CD4-positive, CD25-positive, alpha-beta regulatory T cell (primary cell): ENCODE results near the gene GTPBP4. TPM values are rescaled to one million over a fixed set of nuclear protein-coding genes. Genes with fewer than 3 reads are reported as not detected.

Experiments used
- ATAC-seq, 2 donors: fragments of 150-1000 bp; cut with Tn5 transposase; one replicate each; pipeline ENCODE4 v1.10.0; 2021; ENCODE audit warnings: low read depth in 2 of 2, moderate number of reproducible peaks in 2 of 2, moderate library complexity in 1 of 2
- DNase-seq, 3 donors: peaks; one replicate each; pipeline versions ENCODE4 v3.0.0 to v3.0.0-alpha.2; 2012 to 2022; ENCODE audit warnings: mixed read lengths in 1 of 3
- H3K27ac ChIP-seq: one replicate; pipeline ENCODE4 v1.7.0; 2013; ENCODE audit warnings: mild to moderate bottlenecking, low read length; ENCODE audit not compliant: insufficient read depth, poor library complexity, severe bottlenecking
- H3K27me3 ChIP-seq: one replicate; pipeline ENCODE4 v1.7.0; 2013; ENCODE audit warnings: low read length; ENCODE audit not compliant: control insufficient read depth, insufficient read depth
- H3K36me3 ChIP-seq: one replicate; pipeline ENCODE4 v1.7.0; 2013; ENCODE audit warnings: mild to moderate bottlenecking, low read length, moderate library complexity; ENCODE audit not compliant: control insufficient read depth, insufficient read depth
- H3K4me1 ChIP-seq: 2 replicates; pipeline ENCODE4 v1.7.0; 2013; ENCODE audit warnings: mild to moderate bottlenecking, low read length; ENCODE audit not compliant: insufficient read depth, control insufficient read depth, poor library complexity, severe bottlenecking
- H3K4me3 ChIP-seq: one replicate; pipeline ENCODE4 v1.7.0; 2013; ENCODE audit warnings: low read depth, mild to moderate bottlenecking, low read length, moderate library complexity
- H3K9me3 ChIP-seq, 2 experiments: 1 replicate in 1 of 2; 2 replicates in 1 of 2; pipeline ENCODE4 v1.7.0; 2013; ENCODE audit warnings: low read length in 2 of 2, mild to moderate bottlenecking in 1 of 2, moderate library complexity in 1 of 2; ENCODE audit not compliant: control insufficient read depth in 2 of 2
- H3K27ac Mint-ChIP-seq, 3 donors: one replicate each; pipeline ENCODE4 v1.8.0; 2020 to 2022; ENCODE audit warnings: mild to moderate bottlenecking in 3 of 3, mixed read lengths in 3 of 3, moderate library complexity in 2 of 3
- H3K27me3 Mint-ChIP-seq: one replicate; pipeline ENCODE4 v1.8.0; 2022; ENCODE audit warnings: mild to moderate bottlenecking, mixed read lengths
- H3K36me3 Mint-ChIP-seq: one replicate; pipeline ENCODE4 v1.8.0; 2020; ENCODE audit warnings: mixed read lengths
- H3K4me1 Mint-ChIP-seq, 4 donors: one replicate each; pipeline ENCODE4 v1.8.0; 2020 to 2022; ENCODE audit warnings: mixed read lengths in 4 of 4, mild to moderate bottlenecking in 1 of 4
- H3K4me3 Mint-ChIP-seq, 4 donors: one replicate each; pipeline ENCODE4 v1.8.0; 2020 to 2022; ENCODE audit warnings: mild to moderate bottlenecking in 4 of 4, mixed read lengths in 4 of 4, moderate library complexity in 3 of 4
- H3K9me3 Mint-ChIP-seq, 7 donors: one replicate each; pipeline ENCODE4 v1.8.0; 2020 to 2022; ENCODE audit warnings: mixed read lengths in 7 of 7, mild to moderate bottlenecking in 3 of 7, moderate library complexity in 2 of 7
- polyA plus RNA-seq, 4 donors: library from polyadenylated mRNA; unstranded; fragments of 300-500 nt; fragmentation: Illumina TruSeq; gene quantifications; one replicate each; pipeline ENCODE4 v1.2.3, GENCODE V29; 2021
- total RNA-seq: library from RNA; stranded (reverse); gene quantifications from one replicate; pipeline ENCODE4 v1.2.3, GENCODE V29; 2022

GTPBP4 gene
- total and polyA plus RNA-seq, 5 donors from 2014 or later = 15.9 to 50.7 (median 20.7) TPM

DNA sequence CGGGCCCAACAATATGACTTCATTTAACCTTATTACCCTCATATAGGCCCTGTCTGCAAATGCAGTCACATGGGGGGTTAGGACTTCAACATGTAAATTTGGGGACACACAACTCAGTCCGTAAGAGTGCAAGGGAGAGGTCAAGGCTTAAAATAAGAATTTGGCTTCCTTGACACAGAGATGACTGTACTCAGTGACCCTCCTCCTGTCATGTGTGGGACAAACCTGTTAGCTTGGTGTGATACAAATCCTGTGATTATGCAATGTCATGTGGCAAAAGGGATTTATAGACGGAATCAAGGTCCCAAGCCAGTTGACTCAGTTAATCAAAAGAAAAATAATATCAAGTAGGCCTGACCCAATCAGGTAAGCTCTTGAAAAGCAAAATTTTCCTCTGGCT lies 25.9 kb upstream of the GTPBP4 start:
- Histone ChIP-seq H3K4me3 (no peak overlapping the region), H3K36me3 (no peaks in the 10 kb centered on the region), H3K4me1 (no peaks in the 10 kb centered on the region), H3K27me3 (no peaks in the 10 kb centered on the region), H3K27ac (no peak overlapping the region), H3K9me3 (no peaks in the 10 kb centered on the region)
- no peak overlapping the region for H3K4me3 Mint-ChIP-seq
- ATAC-seq = no peak
- no peak for DNase-seq
- peaks cover 2 to 9% (median 4%) of the 10 kb centered on the region in 4 donors for H3K4me1 Mint-ChIP-seq
- no peaks in the 10 kb centered on the region for H3K36me3 Mint-ChIP-seq
- H3K27me3 Mint-ChIP-seq = no peaks in the 10 kb centered on the region
- H3K9me3 Mint-ChIP-seq = no peaks in the 10 kb centered on the region
- no peak overlapping the region for H3K27ac Mint-ChIP-seq

DNA sequence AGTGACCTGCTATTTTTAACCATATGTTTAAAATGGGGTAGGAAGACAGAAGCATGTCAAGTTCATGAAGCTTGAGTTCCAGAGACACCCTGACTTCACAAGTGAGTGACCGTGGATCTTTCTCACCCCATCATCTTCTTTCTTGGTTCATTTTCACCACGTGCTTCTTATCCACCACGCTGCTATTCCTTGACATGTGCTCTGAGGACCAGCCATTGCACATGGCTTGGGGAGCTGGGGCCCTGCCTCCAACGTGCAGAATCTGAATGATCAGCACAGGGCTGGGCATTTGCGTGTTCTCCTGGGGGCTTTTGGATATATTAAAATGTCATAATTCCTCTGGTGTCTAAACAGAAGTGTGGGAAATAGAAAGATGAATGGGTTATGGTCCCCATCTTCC lies 25.0 kb upstream of the GTPBP4 start:
- Histone ChIP-seq H3K9me3 (no peaks in the 10 kb centered on the region), H3K36me3 (no peaks in the 10 kb centered on the region), H3K27me3 (no peaks in the 10 kb centered on the region), H3K4me1 (no peaks in the 10 kb centered on the region), H3K4me3 (no peak overlapping the region), H3K27ac (no peak overlapping the region)
- H3K27ac Mint-ChIP-seq = no peak overlapping the region
- no peaks in the 10 kb centered on the region for H3K9me3 Mint-ChIP-seq
- H3K4me1 Mint-ChIP-seq = peaks cover 3 to 12% (median 8%) of the 10 kb centered on the region in 4 donors
- ATAC-seq = no peak
- DNase-seq = no peak
- no peaks in the 10 kb centered on the region for H3K36me3 Mint-ChIP-seq
- H3K4me3 Mint-ChIP-seq = peak overlapping the region in 1 of 4 donors; percentile 43
- no peaks in the 10 kb centered on the region for H3K27me3 Mint-ChIP-seq

DNA sequence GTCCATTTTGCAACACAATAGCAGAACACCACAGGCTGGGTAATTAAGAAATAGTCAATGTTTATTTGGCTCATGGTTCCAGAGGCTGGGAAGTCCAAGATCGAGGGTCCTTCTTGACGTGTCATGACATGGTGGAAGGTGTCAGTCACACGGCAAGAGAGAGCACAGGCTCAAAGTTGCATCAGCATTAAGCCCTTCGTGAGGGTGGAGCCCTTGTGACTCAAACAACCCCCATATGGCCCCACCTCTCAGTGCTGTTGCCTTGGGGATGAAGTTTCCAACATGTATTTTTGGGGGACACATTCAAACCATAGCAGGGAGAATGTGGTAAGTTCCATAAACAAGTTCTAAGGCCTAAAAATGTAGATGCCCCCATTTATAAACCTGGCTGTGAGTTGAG lies 24.6 kb upstream of the GTPBP4 start:
- no peaks in the 10 kb centered on the region for H3K9me3 ChIP-seq
- H3K27me3 ChIP-seq = no peaks in the 10 kb centered on the region
- no peaks in the 10 kb centered on the region for H3K36me3 ChIP-seq
- H3K4me3 Mint-ChIP-seq = no peak overlapping the region
- H3K27ac ChIP-seq = no peak overlapping the region
- no peaks in the 10 kb centered on the region for H3K27me3 Mint-ChIP-seq
- no peaks in the 10 kb centered on the region for H3K4me1 ChIP-seq
- H3K27ac Mint-ChIP-seq = no peak overlapping the region
- H3K4me1 Mint-ChIP-seq = peaks cover 3 to 12% (median 8%) of the 10 kb centered on the region in 4 donors
- H3K4me3 ChIP-seq = no peak overlapping the region
- no peak for DNase-seq
- ATAC-seq = no peak
- no peaks in the 10 kb centered on the region for H3K36me3 Mint-ChIP-seq
- peaks cover 0 to 3% (median 0%) of the 10 kb centered on the region in 7 donors for H3K9me3 Mint-ChIP-seq

DNA sequence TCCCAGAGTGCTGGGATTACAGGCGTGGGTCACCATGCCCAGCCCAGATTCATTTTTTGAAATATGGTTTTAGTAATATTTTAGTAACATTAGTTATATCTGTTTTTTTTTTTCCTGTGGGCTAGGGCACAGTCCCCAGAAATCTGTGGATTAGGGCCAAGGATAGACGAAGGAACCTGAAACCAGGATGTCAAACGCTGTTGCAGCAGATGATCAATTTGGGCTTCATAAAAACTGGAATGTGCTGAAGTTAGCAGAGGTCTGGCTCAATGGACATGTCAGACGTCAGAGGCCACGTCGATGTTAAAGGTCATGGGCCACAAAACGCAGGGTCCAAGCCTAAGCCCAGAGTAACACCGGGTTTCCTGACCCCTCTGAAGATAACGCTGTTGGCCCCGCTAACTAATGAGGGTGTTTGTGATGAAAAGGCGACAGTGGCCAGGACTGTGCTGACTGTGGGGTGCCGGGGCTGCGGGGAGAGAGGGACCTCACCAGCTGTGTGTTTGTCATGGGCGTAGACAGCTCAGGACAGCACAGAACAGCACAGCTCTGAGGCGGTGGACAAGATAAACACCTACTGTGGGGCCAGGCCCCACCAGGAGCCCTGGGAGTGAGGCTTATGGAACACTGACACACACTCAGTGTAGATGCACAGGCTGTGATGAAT lies 23.8 kb upstream of the GTPBP4 start:
- Mint-ChIP-seq H3K27ac (no peak overlapping the region), H3K36me3 (no peaks in the 10 kb centered on the region), H3K9me3 (peaks cover 0 to 5% (median 0%) of the 10 kb centered on the region in 7 donors), H3K4me1 (peaks cover 3 to 12% (median 8%) of the 10 kb centered on the region in 4 donors), H3K4me3 (no peak overlapping the region), H3K27me3 (no peaks in the 10 kb centered on the region)
- Histone ChIP-seq H3K27ac (no peak overlapping the region), H3K4me3 (no peak overlapping the region), H3K27me3 (no peaks in the 10 kb centered on the region), H3K36me3 (no peaks in the 10 kb centered on the region), H3K9me3 (no peaks in the 10 kb centered on the region), H3K4me1 (no peaks in the 10 kb centered on the region)
- ATAC-seq (no peak), DNase-seq (no peak)

DNA sequence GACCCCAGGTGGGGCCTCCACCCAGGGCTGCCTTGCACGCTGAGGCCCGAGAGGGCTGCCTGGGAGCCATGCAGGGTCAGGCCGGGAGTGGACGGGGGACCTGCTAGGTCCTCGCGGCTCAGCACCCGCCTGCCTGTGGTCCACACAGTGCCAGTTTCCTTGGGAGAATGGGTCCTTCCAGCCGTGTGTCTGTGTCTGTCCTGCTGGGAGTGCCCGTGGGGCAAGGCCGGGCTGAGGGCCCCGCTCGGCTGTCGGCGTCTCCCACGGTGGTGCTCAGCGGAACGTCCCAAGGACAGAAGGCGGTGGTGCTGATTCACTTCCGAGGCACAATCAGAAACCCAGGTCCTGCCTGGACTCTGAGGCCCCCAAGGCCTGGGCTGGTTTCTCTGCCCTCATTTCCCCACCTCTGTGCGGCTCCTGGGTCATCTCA lies 23.2 kb upstream of the GTPBP4 start:
- Histone ChIP-seq H3K27ac (no peak overlapping the region), H3K4me1 (no peaks in the 10 kb centered on the region), H3K4me3 (no peak overlapping the region), H3K27me3 (peaks cover 1% of the 10 kb centered on the region), H3K9me3 (no peaks in the 10 kb centered on the region), H3K36me3 (no peaks in the 10 kb centered on the region)
- H3K27ac Mint-ChIP-seq = no peak overlapping the region
- peaks cover 3 to 12% (median 8%) of the 10 kb centered on the region in 4 donors for H3K4me1 Mint-ChIP-seq
- H3K4me3 Mint-ChIP-seq = no peak overlapping the region
- no peak for ATAC-seq
- no peaks in the 10 kb centered on the region for H3K36me3 Mint-ChIP-seq
- peaks cover 0 to 5% (median 0%) of the 10 kb centered on the region in 7 donors for H3K9me3 Mint-ChIP-seq
- no peak for DNase-seq
- H3K27me3 Mint-ChIP-seq = no peaks in the 10 kb centered on the region

DNA sequence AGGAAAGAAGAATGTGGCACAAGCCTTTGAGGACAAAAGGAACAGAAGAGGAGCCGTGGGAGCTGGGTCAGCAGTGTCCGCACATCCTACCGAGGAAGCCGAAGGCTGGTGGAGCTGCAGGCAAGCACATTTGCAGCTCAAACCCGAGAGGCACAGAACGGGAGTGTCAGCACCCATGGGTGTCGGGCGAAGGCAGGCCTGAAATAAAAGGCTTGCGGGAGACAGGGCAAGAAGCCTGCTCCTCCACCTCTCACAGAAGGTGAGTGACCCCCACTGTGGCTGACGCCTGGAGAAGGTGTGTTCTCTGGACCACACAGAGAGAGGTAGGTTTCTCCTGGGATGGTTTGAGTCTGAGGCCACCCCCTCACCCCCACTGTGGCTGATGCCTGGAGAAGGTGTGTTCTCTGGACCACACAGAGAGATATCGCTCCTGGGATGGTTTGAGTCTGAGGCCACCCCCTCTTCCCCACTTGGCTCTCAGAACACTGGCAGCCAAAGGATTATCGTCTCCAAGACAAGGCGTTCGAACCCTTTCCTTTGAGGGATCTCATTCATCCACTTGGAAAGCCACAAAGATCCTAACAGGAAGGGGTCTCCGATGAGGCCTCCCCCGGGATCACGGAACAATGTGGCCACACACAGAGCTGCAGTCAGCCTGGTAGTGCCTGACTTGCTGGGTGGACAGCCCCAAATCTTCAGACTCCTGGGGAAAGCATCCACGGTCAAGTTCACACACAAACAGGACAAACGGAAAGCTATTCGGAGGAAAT lies 21.6 kb upstream of the GTPBP4 start:
- no peaks in the 10 kb centered on the region for H3K9me3 ChIP-seq
- Mint-ChIP-seq H3K9me3 (peaks cover 0 to 5% (median 0%) of the 10 kb centered on the region in 7 donors), H3K36me3 (no peaks in the 10 kb centered on the region), H3K27ac (no peak overlapping the region), H3K27me3 (peaks cover 6% of the 10 kb centered on the region), H3K4me1 (peaks cover 3 to 12% (median 8%) of the 10 kb centered on the region in 4 donors), H3K4me3 (peak overlapping the region in 1 of 4 donors; percentile 48)
- no peak for ATAC-seq
- H3K27me3 ChIP-seq = peaks cover 5% of the 10 kb centered on the region
- H3K27ac ChIP-seq = no peak overlapping the region
- DNase-seq = no peak
- no peaks in the 10 kb centered on the region for H3K4me1 ChIP-seq
- no peak overlapping the region for H3K4me3 ChIP-seq
- H3K36me3 ChIP-seq = no peaks in the 10 kb centered on the region

DNA sequence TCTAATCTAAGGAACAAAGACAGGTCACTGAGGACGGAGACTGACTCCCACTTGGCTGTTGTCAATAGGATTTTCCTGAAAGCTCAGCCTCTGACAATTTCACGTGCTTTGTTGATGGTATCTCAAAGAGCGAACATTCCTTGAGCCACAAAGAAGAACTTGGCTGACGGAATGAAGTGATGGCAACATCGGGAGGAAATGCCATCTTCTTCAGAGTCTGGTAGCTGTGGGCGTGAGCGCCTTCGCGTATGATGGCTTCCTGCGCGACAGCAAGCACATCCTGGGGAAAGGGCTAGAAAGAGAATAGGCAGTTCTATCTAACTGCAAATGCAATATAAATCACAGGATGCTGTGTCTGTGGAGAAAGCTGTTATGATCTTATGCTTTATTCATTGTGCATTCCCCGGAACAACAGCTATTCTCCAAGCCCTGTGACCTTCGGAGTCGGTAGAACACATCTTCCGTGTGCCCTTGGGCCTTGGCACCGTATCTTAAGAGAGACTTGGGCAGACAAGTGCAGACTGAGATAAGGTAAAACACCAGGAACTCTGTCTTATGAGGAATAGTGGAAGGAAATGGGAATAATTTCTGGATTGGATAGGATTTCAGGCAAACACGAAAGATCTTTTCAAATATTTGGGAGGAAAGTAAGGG lies 19.6 kb upstream of the GTPBP4 start:
- ATAC-seq (no peak), DNase-seq (no peak)
- Mint-ChIP-seq H3K27me3 (peaks cover 11% of the 10 kb centered on the region), H3K27ac (no peak overlapping the region), H3K9me3 (peaks cover 0 to 8% (median 0%) of the 10 kb centered on the region in 7 donors), H3K4me3 (no peak overlapping the region), H3K4me1 (peaks cover 3 to 12% (median 8%) of the 10 kb centered on the region in 4 donors), H3K36me3 (no peaks in the 10 kb centered on the region)
- H3K4me3 ChIP-seq = no peak overlapping the region
- no peaks in the 10 kb centered on the region for H3K9me3 ChIP-seq
- H3K27ac ChIP-seq = no peak overlapping the region
- H3K4me1 ChIP-seq = no peaks in the 10 kb centered on the region
- no peaks in the 10 kb centered on the region for H3K36me3 ChIP-seq
- H3K27me3 ChIP-seq = peaks cover 5% of the 10 kb centered on the region
